K562 (cell line): ENCODE results near the gene TFAP2A. TPM values are rescaled to one million over a fixed set of nuclear protein-coding genes. Genes with fewer than 3 reads are reported as not detected.

Source experiments
- ARID3B ChIP-seq: fragments of 250-450 bp; sonication (Bioruptor Pico); IDR thresholded peaks from 2 replicates; pipeline ENCODE4 v1.4.0; 2020; ENCODE audit warnings: borderline replicate concordance
- BCL6 ChIP-seq: fragments of 250-450 bp; sonication (Bioruptor Pico); IDR thresholded peaks from 2 replicates; pipeline ENCODE4 v1.4.0; 2020
- CBFB ChIP-seq: sonication (generic); formaldehyde crosslinking; IDR thresholded peaks from 2 replicates; pipeline ENCODE4 v1.4.0; 2020; ENCODE audit warnings: mild to moderate bottlenecking, missing genetic modification reagents
- CHAMP1 ChIP-seq: fragments of 450-650 bp; IDR thresholded peaks from 2 replicates; pipeline ENCODE4 v1.6.1; 2016; ENCODE audit warnings: mild to moderate bottlenecking
- DEAF1 ChIP-seq: fragments of 450-650 bp; formaldehyde crosslinking; IDR thresholded peaks from 2 replicates; pipeline ENCODE4 v1.4.0; 2020; ENCODE audit warnings: mild to moderate bottlenecking, moderate library complexity
- EP400 ChIP-seq: fragments of 450-650 bp; IDR thresholded peaks from 2 replicates; pipeline ENCODE4 v1.6.1; 2017; ENCODE audit warnings: antibody characterized with exemption, mild to moderate bottlenecking, moderate library complexity
- ETV1 ChIP-seq: fragments of 450-650 bp; conservative IDR thresholded peaks from 2 replicates; pipeline ENCODE4 v1.6.1; 2016; ENCODE audit warnings: missing genetic modification characterization, control low read depth, low read depth, missing compliant biosample characterization
- GATA2 ChIP-seq: sonication (generic); formaldehyde crosslinking; IDR thresholded peaks from 2 replicates; pipeline ENCODE4 v1.4.0; 2020; ENCODE audit warnings: mild to moderate bottlenecking, missing genetic modification reagents
- GTF2E2 ChIP-seq: fragments of 200-800 bp; sonication (Bioruptor generic); IDR thresholded peaks from 2 replicates; pipeline ENCODE4 v1.6.1; 2016; ENCODE audit warnings: missing genetic modification characterization, missing compliant biosample characterization
- HBP1 ChIP-seq: fragments of 450-650 bp; formaldehyde crosslinking; IDR thresholded peaks from 2 replicates; pipeline ENCODE4 v1.4.0; 2022; ENCODE audit warnings: missing genetic modification characterization
- KLF6 ChIP-seq: fragments of 250-450 bp; sonication (Bioruptor Pico); IDR thresholded peaks from 2 replicates; pipeline ENCODE4 v1.4.0; 2020; ENCODE audit warnings: mild to moderate bottlenecking, moderate library complexity, borderline replicate concordance
- MLLT1 ChIP-seq, 2 experiments: fragments of 450-650 bp; IDR thresholded peaks; 2 replicates each; pipeline ENCODE4 v1.6.1; 2016
- SOX6 ChIP-seq: fragments of 450-650 bp; IDR thresholded peaks from 2 replicates; pipeline ENCODE4 v1.6.1; 2014; ENCODE audit warnings: mild to moderate bottlenecking
- TEAD4 ChIP-seq, 2 experiments: sonication (generic) in 1 of 2; formaldehyde crosslinking in 1 of 2; IDR thresholded peaks; 2 replicates each; pipeline versions ENCODE4 v1.6.1 to v1.8.0; 2012 to 2022; ENCODE audit warnings: borderline replicate concordance in 1 of 2, inconsistent platforms in 1 of 2, low read length in 1 of 2, mild to moderate bottlenecking in 1 of 2, missing genetic modification reagents in 1 of 2
- VEZF1 ChIP-seq: fragments of 200-800 bp; sonication (Bioruptor generic); IDR thresholded peaks from 2 replicates; pipeline ENCODE4 v1.6.1; 2017; ENCODE audit warnings: missing genetic modification characterization, missing compliant biosample characterization
- ZNF584 ChIP-seq: fragments of 200-800 bp; sonication (Bioruptor generic); IDR thresholded peaks from 2 replicates; pipeline ENCODE4 v1.6.1; 2016; ENCODE audit warnings: low read depth, mild to moderate bottlenecking, missing genetic modification characterization, missing compliant biosample characterization
- polyA plus RNA-seq, 8 experiments: library from polyadenylated mRNA; depleted of rRNA in 4 of 8; stranded (reverse) in 5 of 8; unstranded in 3 of 8; fragments of >200 nt; fragmentation: Nextera tagmentation in 2 of 8; fragmentation: Illumina TruSeq in 1 of 8; extraction: Ambion mirVana in 2 of 8; extraction: Trizol in 1 of 8; gene quantifications; 2 replicates each; pipeline versions ENCODE4 v1.2.1 to v1.2.3, GENCODE V29; 2011 to 2014; ENCODE audit warnings: inconsistent platforms in 1 of 8, missing spikeins in 1 of 8
- total RNA-seq, 7 experiments: library from RNA; depleted of rRNA in 6 of 7; stranded (reverse); fragments of >200 nt in 6 of 7; fragmentation: Illumina TruSeq in 2 of 7; extraction: Trizol in 2 of 7; gene quantifications; 2 replicates each; pipeline versions ENCODE4 v1.2.1 to v1.2.3, GENCODE V29; 2011 to 2021; ENCODE audit warnings: low replicate concordance in 1 of 7

The TFAP2A gene
- total and polyA plus RNA-seq, 9 of the 15 experiments (the other 6 are each of a cell fraction or from before 2014, with no cell fraction given), result 0.14 to 0.53 (median 0.19) TPM; not detected in 1

- TF ChIP-seq MLLT1 (IDR thresholded peaks at IDR 0.05), result peak in 1 of 2 experiments; percentile 53; a peak in 1 of 4 replicates
- no peak for TF ChIP-seq HBP1 (CRISPR knock-in tag)
- no peak for TF ChIP-seq DEAF1
- peak; percentile 53 for TF ChIP-seq CHAMP1
- 0 out of 2 replicates have a peak, but pooled peaks have one; percentile 35 for TF ChIP-seq ZNF584 (CRISPR knock-in tag)
- TF ChIP-seq KLF6, result no peak
- peak; percentile 95 for TF ChIP-seq ETV1 (tag)
- TF ChIP-seq EP400, result peak; percentile 35; the same call in 1 of the 2 replicates
- peak; percentile 72; the same call in 1 of the 2 replicates for TF ChIP-seq SOX6
- TF ChIP-seq BCL6, result no peak
- TF ChIP-seq TEAD4 (IDR thresholded peaks at IDR 0.05; ENCODE audit: low read length), result peak; percentile 92
- no peak for TF ChIP-seq TEAD4 (CRISPR knock-in tag; IDR thresholded peaks at IDR 0.05; ENCODE audit: borderline replicate concordance)
- TF ChIP-seq GATA2 (CRISPR knock-in tag), result peak; percentile 66
- no peak for TF ChIP-seq ARID3B (CRISPR knock-in tag)
- no peak for TF ChIP-seq CBFB (CRISPR knock-in tag)
- peak; percentile 45; the same call in 1 of the 2 replicates for TF ChIP-seq VEZF1 (CRISPR knock-in tag)
- TF ChIP-seq GTF2E2, result peak; percentile 67; the same call in 1 of the 2 replicates
Measured at GRCh38 chr6:10401632-10402223, 13.1 kb downstream of the TFAP2A start (continued).
